GM12891 (cell line): ENCODE measurements around the gene ANKRD63.

Source experiments
- PAX5 ChIP-seq: IDR thresholded peaks from 2 replicates; pipeline ENCODE4 v1.6.1; 2011; ENCODE audit warnings: low read length, moderate library complexity, mild to moderate bottlenecking; ENCODE audit not compliant: insufficient read depth, severe bottlenecking
- POLR2A ChIP-seq: IDR thresholded peaks from 2 replicates; pipeline ENCODE4 v1.6.1; 2011; ENCODE audit warnings: low read depth, low read length, control low read depth
- POLR2AphosphoS5 ChIP-seq: IDR thresholded peaks from 2 replicates; pipeline ENCODE4 v1.6.1; 2011; ENCODE audit warnings: low read depth, low read length, control low read depth
- SPI1 ChIP-seq: IDR thresholded peaks from 2 replicates; pipeline ENCODE4 v1.6.1; 2011; ENCODE audit warnings: low read depth, low read length, control low read depth
- TAF1 ChIP-seq: IDR thresholded peaks from 2 replicates; pipeline ENCODE4 v1.6.1; 2011; ENCODE audit warnings: low read depth, low read length, control low read depth

- no peak for TF ChIP-seq POLR2AphosphoS5
- TF ChIP-seq SPI1: no peak
- no peak for TF ChIP-seq POLR2A
- no peak for TF ChIP-seq TAF1
- TF ChIP-seq PAX5: no peak
These were observed 35.4 kb downstream of the ANKRD63 start for GRCh38 chr15:40247406-40247971.
